HG03095 (cell line): Measurements from ENCODE around the gene ATXN7.

Source experiments
- ATAC-seq: cut with Tn5 transposase; IDR thresholded peaks from one replicate; pipeline ENCODE4 v1.9.1; 2021; ENCODE audit warnings: moderate library complexity; ENCODE audit not compliant: unreplicated experiment

Gene ATXN7, protein sequence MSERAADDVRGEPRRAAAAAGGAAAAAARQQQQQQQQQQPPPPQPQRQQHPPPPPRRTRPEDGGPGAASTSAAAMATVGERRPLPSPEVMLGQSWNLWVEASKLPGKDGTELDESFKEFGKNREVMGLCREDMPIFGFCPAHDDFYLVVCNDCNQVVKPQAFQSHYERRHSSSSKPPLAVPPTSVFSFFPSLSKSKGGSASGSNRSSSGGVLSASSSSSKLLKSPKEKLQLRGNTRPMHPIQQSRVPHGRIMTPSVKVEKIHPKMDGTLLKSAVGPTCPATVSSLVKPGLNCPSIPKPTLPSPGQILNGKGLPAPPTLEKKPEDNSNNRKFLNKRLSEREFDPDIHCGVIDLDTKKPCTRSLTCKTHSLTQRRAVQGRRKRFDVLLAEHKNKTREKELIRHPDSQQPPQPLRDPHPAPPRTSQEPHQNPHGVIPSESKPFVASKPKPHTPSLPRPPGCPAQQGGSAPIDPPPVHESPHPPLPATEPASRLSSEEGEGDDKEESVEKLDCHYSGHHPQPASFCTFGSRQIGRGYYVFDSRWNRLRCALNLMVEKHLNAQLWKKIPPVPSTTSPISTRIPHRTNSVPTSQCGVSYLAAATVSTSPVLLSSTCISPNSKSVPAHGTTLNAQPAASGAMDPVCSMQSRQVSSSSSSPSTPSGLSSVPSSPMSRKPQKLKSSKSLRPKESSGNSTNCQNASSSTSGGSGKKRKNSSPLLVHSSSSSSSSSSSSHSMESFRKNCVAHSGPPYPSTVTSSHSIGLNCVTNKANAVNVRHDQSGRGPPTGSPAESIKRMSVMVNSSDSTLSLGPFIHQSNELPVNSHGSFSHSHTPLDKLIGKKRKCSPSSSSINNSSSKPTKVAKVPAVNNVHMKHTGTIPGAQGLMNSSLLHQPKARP

GRCh38 chr3:63863150-63864007, at the start of gene ATXN7, which contains the start of gene THOC7:
Gene ATXN7 (plus strand): TSS chr3:63863867. CDS start chr3:63912599, 48,732 bp downstream.
Gene THOC7 (minus strand): TSS chr3:63863805. CDS start chr3:63863790, 15 bp downstream.
- peak; percentile 61 for ATAC-seq

DNA sequence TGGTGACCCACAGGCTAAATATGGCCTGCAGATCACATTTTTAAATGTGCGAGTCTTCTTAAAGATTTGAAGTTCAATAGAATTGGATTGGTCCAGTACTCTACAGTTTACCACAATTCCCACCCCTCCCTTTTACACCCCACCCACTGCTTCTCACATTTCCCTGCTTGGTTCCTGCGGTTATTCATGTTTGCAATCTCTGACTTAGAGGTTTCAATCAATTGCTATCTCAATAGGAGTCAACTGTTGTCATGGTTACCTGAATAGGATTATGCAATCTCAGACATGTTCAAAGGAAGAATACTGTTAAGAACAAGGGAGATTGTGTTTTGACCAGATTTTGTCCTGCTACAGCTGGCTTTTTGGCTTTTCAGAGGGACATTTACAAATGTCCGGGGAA, 49.4 kb upstream of the ATXN7 start:
- ATAC-seq = no peak

DNA sequence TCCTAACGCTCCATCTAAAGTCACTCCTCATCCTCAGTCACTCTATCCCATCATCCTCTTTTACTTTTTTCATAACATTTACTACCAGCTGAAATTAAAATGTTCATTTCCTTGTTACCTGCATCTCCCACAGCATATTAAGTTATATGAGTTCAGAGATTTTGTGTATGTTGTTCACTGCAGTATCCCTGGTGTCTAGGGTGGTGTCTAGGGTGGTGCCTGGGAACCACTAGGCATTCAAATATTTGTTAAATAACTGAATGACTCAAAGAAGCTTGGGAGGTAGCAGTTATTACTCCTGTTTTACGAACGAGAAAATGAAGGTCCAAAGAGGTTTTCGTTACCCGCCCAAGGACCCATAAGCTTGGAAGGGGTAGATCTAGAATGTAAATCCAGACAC, 46.4 kb upstream of the ATXN7 start:
- no peak for ATAC-seq

- peak; percentile 79 for ATAC-seq
These were observed 45.2 kb upstream of the ATXN7 start for GRCh38 chr3:63818282-63819150.

GRCh38 chr3:63819151-63819398, 44.6 kb upstream of the ATXN7 start, which contains the start of gene C3orf49:
Gene C3orf49 (plus strand): TSS chr3:63819299. CDS start chr3:63819472, 173 bp downstream.
- ATAC-seq = no peak

DNA sequence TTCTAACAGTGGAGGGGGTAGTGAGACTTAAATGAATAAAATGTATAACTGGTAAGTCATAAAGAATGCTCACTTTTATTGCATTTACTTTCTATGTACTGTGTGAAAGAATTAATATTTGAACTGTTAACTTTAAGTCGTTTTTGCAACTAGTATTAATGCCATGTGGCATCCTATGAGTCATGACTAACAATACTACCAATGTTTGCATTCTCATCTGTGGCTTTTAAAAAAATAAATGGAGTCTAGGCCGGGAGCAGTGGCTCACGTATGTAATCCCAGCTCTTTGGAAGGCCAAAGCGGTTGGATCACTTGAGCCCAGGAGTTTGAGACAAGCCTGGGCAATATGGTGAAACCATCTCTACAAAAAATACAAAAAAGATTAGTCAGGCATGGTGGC, 39.4 kb upstream of the ATXN7 start:
- ATAC-seq = no peak

DNA sequence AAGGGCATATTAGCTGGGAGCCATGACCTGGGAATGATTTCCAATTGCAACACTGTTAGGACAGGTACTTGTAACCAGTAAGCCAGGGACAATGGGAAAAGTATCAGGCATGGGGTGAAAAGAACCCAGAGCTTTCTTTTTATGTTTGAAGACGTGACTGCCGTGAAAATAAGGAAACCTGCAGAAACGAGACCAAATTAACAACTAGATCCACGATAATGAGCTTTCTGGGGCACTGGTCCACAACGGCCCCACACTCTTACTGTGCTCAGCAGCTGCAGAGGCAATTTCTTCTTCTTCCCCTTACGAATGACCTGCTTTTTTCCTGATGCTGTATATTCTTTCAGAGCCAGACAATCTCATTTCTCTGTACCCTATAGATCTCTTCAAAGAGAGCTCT, 33.1 kb upstream of the ATXN7 start:
- no peak for ATAC-seq

DNA sequence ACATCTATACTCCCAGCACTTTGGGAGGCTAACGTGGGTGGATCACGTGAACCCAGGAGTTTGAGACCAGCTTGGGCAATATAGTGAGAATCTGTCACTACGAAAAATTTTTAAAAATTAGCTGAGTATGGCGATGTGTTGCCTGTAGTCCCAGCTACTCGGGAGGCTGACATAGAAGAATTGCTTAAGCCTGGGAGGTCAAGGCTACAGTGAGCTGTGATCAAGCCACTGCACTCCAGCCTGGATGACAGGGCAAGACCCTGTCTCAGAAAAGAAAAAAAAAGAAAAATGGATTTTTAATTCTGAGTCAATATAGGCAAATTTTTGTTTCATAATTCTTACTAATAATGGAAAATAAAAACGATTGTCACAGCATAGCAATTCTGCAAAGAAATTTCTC, 31.3 kb upstream of the ATXN7 start:
- ATAC-seq = no peak

- no peak for ATAC-seq
These were observed 22.0 kb upstream of the ATXN7 start for GRCh38 chr3:63841704-63842103.

DNA sequence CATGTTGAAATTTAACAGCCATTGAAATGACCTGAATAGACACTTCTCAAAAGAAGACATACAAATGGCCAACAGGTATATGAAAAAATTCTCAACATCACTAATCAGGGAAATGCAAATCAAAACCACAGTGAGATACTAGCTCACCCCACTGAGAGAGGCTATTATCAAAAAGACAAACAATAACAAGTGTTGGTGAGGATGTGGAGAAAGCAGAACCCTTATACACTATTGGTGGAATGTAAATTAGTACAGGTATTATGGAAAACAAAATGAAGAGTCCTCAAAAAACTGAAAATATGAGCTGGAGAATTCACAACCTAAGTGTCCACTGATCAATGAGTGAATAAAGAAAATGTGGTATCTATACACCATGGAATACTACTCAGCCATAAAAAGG, 21.5 kb upstream of the ATXN7 start:
- ATAC-seq = no peak

DNA sequence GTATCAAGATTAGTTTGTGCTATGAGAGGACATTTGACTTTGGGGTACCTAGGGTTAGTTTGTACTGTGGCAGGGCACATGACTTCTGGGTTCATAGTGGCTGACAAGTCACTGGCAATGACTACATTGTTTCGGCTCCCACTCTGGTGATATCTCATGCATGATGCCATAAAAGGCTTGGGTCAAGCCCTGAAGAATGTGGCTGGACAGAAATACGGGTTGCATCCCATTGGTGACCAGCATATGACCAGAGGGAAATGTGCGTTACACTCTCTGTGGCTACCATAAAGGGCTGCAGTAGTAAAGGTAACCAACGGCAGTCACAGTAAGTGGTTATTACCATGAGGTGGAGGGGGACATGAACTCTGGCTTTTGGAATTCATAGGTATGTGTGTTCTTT, 18.5 kb upstream of the ATXN7 start:
- ATAC-seq = no peak

DNA sequence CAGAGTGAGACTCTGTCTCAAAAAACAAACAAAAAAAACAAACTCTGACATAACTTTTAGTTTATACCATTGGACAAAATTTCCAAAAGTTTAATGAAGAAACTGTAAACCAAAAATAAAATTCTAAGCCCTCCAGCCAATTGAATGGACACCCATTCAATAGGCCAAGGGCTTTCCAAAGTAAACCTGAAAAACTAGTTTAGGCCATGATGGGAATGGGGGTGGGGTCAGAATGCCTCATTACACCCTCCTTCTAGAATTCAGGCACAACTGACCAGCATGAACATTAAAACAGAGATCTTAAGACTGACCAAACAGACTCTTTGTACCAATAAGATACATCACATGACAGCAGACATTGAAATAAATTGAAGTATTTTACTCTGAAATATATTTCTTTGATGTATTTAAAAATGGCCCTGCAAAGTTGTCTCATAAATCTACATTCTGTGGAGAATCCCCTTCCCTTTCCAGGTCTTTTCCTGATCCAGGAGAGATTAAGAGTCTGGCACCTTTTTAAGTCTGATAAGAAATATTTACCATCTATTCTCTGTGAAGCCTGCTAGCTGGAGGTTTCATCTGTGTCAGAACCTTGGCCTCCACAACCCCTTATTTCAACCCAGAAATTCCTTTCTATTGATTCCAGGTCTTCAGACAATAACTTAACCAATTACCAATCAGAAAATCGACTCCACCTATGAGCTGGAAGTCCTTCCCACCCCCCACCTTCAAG, 15.8 kb upstream of the ATXN7 start:
- no peak for ATAC-seq

GRCh38 chr3:63849175-63849574, 14.5 kb upstream of the ATXN7 start:
- no peak for ATAC-seq

DNA sequence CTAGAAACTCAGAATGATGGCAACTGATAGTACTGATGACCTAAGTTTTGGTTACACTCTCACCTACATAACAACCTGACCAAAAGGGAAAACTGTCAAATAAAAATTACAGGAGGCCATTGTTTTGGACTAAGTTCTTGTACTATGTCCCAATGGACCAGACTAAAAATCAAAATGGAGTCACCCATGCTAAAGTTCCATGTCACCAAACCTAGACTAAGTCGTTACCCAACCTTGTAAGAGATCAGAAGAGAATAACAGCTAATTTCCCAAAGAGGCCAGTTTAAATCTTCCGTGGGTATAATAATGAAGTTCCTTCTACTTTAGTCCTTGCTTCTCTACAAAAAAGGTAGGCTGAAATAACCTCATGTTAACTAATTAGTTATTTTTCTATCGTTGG, 12.4 kb upstream of the ATXN7 start:
- no peak for ATAC-seq

DNA sequence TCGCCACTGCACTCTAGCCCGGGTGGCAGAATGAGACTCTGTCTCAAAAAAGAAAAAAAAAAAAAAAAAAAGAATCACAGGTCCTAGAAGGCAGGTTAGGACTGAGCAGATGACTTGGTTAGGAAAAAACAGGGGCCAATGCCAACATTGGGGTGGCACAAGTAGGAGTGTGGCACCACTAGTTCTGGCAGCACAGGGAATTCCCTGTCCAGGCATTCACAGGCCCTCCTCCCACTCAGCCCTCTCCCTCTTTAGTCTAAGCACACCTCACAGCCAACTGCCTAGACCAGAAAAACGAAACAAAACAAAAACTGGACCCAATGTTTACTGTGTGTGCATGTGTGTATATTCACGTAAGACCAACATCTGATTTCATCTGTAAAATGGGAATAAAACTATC, 10.6 kb upstream of the ATXN7 start:
- no peak for ATAC-seq

DNA sequence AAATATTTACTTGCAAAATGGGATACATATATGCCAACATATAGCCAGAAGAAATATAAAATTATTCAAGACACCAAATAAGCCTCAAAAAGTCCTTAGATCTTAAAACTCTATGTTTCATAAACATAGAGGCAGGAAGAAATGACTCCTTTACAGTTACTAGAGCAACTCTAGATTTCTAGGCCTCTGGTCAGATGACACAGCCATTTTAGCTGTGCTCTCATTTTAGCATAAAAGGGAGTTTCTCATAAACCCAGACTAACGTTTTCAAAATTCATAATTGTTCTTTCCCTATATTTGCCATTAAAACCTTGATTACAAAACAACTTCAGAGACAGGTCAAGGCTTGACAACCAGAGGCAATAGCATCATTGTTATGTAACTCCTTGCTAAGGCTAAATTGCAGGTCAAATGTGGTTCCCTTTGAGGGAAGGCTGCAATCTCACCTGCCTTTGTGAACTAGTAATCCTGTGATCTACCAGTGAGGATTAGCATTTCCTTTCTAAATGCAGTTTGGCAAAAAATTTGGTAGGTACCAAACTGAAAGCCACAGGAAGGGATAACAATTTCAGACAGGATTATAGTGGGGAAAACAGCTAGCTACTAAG, 8.2 kb upstream of the ATXN7 start:
- no peak for ATAC-seq

GRCh38 chr3:63857311-63857710, 6.4 kb upstream of the ATXN7 start:
- ATAC-seq = no peak

DNA sequence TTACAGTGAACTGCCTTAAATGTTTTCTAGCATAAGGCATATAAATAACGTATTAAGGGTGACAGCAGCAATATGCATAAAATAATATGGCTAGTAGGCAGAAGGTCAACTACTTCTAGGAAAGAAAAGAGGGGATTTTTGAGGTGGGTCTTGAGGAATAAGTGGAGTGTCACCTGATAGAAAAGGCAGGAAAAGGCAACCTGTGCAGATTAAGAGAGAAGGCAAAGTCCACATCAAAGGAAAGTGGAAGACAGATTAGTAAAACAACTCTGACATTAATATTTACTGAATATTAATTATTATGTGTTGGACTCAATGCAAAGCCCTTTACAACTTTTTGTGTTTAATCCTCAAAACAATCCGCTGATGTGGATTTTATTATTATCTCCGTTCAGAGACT, 2.9 kb upstream of the ATXN7 start:
- ATAC-seq = no peak

GRCh38 chr3:63861306-63861705, 2.4 kb upstream of the ATXN7 start:
- no peak for ATAC-seq
